Measurements from ENCODE around the gene CEPT1.

The CEPT1 gene

DNA sequence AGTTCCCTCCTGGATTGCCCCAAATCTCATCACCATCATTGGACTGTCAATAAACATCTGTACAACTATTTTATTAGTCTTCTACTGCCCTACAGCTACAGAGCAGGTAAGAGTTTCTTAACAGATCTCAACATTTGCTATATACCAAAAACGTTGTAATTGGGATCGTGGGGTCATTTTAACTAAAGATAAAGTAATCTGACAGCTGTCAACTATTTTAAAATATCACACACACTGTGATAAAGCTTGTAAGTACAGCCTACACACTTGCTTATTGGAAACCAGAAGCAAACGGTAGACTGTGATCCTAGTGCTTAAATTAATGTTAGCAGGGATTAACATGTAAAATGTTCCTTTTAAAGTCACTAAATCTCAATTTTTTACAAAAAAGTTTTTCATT lies 7.9 kb downstream of the CEPT1 start:
- no peak for DNase-seq

DNA sequence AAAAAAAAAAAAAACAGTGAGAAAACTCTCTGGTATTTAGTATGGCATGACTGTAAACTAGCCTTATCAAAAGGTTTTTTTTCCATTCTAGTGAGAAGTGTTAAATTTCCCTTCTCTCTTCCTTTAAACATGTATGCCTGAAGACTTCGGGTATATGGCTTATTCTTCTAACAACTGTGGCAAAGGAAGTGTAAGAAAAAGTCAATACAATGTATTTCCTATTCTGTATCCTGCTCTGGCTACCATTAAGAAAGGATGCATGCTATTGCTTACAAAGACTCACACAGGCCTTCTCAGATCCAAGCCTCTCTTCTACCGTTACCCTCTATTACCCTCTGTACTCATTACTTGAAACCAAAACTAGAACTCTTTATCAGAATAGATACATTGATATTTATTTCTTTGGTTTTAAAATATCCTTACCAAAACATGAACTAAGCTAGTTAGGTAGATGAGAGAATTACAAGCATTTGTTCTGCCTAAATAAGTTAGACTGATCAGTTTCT lies 8.4 kb downstream of the CEPT1 start:
- no peak for DNase-seq

DNA sequence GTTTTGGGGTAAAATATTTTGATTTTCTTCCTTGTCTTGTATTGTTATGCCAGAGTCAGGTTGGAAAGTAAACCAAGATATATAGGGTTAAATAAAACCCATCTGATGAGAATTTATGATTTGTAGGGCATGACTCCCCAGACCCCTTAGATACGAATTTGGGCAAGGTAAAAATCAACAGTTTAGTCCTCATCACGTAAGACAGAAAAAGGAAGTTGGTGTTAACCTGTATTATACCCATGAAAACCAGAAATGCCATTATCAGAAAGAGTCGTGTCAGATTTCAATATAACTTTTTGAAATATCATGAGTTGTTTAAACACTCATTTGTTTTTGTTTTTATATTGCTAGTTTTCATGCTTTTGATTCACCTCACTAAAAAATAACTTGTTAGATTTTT lies 11.8 kb downstream of the CEPT1 start:
- no peak for DNase-seq

DNA sequence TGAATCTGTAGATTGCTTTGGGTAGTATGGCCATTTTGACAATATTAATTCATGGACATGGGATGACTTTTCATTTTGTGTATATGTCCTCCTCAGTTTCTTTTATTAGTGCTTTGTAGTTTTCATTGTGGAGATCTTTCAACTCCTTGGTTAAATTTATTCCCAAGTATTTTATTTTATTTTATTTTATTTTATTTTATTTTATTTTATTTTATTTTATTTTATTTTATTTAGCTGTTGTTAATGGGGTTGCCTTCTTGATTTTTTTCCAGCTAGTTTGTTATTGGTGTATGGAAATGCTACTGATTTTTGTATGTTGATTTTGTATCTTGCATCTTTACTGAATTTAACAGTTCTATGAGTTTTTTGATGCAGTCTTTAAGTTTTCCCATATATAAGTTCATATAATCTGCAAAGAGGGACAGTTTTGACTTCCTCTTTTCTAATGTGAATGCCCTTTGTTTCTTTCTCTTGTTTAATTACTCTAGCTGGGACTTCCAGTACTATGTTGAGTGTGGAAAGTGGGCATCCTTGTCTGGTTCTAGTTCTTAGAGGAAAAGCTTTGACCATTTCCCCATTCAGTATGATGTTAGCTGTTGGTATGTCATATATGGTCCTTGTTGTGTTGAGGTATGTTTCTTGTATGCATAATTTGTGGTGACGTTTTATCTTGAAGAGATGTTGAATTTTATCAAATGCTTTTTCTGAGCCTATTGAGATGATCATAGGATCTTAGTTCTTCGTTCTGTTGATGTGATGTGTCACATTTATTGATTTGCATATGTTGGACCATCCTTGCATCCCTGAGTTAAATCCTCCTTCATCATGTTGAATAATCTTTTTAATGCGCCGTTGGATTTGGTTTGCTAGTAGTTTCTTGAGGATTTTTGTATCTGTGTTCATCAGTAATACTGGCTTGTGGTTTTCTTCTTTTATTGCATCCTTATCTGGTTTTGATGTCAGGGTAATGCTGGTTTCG lies 14.3 kb downstream of the CEPT1 start:
- DNase-seq: no peak

DNA sequence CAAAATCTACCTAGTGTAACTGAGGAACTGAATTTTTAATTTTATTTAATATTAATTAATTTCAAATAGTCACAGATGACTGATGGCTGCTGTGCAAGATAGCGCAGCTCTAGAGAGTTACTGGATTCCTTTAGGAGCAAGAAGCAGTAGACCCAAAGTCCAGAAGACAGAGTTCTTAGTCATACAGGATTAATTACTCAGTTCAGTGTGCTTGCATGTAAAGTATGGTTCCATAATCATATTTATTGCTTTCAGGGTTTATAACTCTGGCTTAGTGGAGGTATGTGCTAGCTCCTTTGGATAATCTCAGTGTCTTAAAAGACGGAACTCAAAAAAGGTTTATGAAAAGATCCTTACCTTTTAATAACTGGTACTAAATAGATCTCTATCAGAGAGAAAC lies 17.4 kb downstream of the CEPT1 start:
- DNase-seq: no peak

DNA sequence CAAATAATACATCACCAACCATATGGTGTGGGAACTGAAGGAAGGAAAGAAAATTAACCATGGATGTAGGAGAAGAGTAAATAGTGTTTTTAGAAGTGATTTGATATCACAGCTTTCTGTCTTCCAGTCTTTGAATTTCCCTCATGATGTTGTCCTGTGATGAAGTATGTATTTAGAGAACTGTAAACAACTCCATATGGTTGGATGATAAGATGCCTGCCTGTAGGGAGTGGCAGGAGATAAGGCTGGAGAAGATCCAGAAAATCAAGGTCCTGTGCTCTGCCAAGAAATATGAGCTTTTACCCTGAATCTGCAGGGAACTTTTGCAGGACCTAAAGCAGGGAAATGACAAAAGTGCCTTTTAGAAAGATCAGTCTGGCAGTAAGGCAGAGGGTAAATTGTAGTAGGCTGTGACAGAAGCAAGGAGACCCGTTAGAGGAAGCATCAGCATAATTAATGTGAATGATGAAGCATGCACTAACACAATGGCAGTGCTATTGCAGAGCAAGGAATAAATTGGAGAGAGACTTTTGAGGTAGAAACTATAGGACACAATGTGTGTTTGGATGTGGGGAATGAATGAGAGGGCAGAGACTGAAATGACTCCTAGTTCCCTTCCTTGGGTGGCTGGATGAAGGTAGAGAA lies 21.9 kb downstream of the CEPT1 start:
- no peak for DNase-seq

DNA sequence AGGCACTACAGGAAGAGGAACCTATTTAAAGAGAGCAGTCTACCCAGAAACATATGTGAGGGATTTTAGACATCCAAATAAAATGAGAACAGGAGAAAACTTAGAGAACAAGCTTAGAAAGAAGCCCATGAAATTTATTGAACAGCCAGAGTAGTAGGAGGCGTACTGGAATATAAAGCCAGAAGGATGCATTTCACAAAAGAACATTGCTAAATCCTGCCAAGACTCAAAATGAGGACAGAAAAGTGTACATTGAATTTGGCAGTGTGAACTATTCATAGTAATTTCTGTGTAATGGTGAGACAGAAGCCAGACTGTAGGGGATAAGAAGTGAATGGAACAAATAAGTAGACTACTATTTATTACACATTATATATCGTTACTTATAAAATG lies 22.5 kb downstream of the CEPT1 start:
- DNase-seq: no peak

DNA sequence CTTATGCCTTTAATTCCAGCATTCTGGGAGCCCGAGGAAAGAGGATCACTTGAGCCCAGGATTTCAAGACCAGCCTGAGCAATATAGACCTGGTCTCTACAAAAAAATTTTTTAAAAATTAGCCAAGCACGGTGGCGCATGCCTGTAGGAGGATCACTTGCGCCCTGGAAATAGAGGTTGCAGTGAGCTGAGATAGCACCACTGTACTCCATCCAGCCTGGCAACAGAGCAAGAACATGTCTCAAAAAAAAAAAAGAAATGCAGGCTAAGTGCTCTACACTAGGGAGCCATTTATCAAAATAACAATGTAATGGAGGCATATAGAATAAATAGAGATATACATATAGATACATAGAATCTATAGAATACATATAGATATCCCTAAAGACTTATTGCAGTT lies 23.3 kb downstream of the CEPT1 start:
- no peak for DNase-seq

DNA sequence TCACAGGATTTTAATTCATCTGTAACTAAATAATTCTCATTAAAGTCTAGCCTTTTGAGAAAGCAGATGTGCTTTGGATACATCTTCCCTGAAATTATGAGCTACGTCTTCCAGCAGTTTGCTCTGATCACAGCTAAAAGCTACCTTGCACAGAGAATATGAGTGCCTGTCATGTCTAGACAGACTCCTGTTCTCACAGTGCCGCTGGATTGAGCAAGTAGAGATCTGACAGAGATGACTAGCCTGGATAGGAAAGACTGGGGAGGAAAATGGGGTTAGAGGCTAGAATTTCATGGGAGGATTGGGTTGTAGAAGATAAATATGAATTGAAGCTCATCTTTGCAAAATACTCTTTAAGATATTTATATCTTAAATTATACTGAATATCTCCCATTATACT lies 24.1 kb downstream of the CEPT1 start:
- DNase-seq: no peak

DNA sequence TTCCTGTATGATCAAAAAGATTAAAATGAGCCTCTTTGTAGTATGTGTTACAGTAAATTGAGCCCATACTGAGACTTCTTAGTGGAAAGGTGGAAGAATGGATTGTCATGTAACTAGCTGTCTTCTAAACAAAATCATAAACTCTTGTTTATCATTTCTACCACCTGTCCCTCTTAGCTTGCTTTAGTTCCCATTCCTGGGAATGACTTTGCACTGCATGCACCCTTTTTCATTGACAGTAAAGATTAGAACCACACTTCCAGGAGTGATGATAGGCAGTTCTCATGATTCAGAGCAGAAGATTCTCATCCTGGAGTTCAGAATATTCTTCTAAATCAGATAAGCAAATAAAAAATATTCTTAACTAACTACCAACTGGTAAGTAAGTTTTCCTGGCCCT lies 32.4 kb downstream of the CEPT1 start:
- DNase-seq: no peak

DNA sequence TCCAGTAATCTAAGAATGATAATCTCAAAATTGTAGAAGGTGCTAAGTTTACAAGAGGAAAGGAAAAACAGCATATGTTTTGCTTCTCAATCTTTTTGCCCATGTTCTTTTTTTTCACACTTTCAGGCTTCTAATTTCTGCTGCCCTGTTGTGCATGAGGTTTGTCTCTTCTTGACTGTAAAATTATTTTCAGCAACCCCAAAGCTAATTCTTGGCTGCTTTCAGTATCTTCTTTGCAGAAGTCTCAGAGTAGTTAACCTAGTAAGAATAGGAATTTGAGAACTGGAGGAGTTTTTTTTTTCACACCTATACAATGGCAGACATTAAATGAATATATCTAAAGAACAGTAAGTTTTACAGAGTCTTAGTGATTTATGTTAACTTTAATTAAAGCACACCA lies 34.0 kb downstream of the CEPT1 start:
- no peak for DNase-seq

DNA sequence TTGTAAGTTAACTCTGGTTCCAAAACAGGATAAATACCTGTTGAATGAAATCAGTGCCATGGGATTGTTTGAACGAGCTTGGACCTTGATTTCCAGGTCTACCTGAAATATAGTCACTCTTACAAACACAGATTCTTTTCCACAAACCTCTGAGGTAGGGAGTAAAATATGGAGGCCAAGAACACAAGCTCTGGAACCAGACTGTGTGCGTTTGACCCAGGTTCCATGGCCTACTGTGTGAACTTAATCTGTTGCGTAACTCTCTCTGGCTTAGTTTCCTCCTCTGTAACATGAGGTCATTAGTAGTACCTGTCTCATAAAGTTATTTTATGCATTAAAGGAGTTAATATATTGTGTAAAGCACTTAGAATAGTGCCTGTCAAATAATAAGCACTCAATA lies 35.3 kb downstream of the CEPT1 start:
- DNase-seq: no peak

DNA sequence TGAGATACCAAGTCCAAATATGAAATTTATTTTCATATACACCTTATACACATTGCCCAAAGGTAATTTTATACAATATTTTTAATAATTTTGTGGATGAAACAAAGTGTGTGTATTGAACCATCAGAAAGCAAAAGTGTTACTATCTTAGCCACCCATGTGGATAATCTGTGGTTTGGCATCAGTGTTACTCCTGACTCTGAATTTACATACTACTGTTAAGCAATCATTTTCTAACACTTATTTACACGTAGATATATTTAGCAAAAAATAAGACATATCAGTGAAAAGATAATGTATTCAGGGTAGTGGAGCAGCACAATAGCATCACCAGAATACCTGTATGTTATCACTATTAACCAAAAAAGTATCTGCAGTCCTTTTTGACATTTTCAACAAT lies 36.7 kb downstream of the CEPT1 start:
- DNase-seq: no peak

DNA sequence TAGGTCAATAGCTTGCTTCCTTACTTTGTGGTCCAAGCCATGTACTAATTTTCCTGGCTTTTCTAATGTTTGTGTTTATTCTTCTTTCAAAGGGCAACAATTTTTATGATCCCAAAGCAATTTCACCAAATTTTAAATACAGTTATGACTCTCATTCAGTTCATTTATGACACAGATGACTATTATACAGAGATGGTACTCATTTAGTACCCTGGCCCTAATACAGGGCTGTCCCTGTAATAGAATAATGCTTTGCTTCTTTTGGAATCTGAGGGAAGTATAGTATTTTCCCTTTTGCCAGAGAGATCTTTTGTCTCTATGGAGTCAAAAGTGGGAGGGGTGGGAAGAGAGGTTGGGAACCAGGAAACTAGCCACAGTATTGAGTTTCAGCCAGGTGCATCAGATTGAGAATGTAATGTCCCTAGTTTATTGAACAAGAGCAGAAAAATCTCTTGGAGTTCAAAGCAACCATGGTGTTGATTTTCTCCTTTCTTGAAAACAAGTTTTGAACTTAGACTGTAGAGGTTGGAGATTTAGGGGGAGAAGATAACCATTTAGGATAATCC lies 40.0 kb downstream of the CEPT1 start:
- peak in 1 of 2 experiments; percentile 26 for DNase-seq

DNA sequence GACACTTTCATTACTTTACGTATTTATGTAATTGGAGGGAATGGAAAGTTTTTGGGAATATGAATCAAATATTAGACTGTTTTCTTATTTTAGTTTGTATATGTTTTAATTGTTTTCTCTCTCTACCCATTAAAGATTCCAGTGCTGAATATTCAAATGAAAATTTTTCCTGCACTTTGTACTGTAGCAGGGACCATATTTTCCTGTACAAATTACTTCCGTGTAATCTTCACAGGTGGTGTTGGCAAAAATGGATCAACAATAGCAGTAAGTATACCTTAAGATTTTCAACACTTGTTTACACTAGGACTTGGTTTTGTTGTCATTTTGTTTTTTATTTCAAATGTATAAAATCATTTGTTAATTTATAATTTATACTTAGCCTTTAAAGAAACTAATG lies 42.0 kb downstream of the CEPT1 start:
- peak in 1 of 2 experiments; percentile 4 for DNase-seq

DNA sequence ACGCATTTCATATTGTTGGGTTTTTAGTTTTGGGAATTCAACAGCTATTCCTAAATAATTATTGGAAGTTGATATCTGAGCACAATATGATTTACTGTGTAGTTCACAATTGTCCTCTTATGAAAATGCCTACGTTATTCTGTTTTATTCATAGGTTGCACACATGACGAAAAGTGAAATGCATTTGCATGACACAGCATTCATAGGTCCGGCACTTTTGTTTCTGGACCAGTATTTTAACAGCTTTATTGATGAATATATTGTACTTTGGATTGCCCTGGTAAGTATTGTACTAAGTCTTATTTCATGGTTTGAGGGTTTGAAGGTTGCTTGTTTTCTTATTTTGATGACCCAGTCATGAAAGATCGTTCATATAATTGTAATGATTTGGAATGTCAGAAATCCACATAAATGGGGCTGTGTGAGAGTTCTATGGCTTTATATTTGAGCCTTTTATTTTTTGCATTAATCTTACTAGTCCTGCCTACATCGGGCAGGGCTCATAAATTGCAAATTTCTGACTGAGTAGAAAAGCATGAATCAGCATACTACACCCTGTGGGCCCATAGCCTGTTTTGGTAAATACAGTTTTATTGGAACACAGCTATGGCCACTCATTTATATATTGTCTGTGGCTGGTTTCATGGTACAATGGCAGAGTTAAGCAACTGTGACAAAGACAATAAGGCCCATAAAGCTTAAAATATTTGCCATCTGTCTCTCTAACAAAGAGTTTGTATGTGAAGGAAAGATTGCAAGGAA lies 43.5 kb downstream of the CEPT1 start:
- DNase-seq: no peak

DNA sequence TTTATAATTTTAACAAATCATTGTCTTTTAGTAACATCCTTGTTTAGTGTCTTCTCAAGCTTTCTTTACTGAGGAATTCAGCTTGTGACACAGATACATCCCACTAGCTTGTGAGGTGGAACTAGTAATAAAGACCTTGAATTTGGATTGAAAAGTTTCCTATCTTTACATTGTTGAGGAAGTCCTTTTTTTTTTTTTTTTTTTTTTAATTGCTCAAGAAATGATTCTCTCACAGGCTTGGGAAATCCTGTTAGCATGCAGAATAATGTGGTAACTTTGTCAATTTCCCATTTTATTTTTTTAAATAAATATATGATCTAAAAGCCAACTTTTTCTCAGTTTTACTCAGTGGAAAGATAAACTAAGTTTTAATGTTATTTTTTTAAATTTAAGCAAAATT lies 44.6 kb downstream of the CEPT1 start:
- no peak for DNase-seq

DNA sequence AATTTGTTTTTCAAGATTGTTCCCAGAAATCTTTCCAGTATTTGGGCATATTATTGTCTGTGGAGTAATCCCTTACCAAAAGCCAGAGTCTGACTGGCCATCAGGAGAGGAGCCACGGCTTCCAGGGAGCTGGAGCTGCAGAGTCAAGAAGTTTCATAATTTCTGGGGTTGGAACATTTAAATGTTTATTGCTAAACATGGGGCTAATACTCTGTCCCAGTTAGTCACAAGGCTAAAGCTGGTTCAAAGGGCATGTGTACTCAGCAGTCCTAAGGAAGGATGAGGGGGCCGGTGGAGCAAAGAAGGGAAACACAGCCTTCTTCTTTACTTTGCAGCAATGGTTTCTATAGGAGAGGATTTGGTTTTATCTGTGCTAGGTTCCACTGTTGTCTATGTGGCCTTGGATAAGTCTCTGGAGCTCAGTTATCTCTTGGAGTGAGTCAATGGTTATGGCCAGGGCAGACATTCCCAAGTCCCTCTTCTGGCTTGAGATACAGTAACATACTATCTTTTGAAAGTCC lies 51.0 kb downstream of the CEPT1 start:
- DNase-seq: no peak

DNA sequence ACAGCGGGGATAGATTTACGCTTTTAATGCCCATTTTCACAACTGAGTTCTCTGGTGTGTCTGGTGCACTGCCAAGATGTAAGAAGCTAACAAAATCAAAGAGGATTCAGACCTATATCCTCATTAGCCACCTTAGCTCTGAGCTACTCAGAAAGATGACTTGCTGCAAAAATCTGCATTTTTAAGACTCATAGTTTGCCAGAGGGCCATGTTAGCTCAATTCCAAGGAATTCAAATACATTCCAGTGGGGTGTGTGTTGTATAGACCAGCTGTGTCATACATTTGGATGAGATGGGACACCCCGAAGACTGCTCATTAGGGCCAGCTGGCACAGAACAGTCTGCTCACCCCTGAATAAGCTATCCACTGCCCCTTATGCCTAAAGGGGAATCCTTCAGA lies 51.5 kb downstream of the CEPT1 start:
- DNase-seq: no peak

DNA sequence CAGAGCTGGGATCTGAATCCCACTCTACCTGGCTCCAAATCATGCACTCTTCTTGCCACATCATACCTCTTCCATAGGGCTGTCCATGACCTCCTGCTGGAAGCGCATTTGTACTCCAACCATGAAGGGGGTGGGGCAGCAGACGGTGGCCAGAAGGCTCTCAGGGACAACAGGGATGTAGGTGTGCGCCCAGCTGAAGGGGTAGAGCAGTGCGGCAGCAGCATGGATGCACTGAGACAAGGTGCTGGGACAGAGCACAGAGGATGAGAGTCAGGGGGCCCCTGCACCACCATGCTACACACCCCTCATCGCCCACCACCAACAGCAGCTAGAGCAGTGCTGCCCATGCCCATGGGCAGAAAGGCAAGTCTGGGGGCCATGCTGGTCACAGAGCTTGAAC lies 52.1 kb downstream of the CEPT1 start:
- DNase-seq: no peak

DNA sequence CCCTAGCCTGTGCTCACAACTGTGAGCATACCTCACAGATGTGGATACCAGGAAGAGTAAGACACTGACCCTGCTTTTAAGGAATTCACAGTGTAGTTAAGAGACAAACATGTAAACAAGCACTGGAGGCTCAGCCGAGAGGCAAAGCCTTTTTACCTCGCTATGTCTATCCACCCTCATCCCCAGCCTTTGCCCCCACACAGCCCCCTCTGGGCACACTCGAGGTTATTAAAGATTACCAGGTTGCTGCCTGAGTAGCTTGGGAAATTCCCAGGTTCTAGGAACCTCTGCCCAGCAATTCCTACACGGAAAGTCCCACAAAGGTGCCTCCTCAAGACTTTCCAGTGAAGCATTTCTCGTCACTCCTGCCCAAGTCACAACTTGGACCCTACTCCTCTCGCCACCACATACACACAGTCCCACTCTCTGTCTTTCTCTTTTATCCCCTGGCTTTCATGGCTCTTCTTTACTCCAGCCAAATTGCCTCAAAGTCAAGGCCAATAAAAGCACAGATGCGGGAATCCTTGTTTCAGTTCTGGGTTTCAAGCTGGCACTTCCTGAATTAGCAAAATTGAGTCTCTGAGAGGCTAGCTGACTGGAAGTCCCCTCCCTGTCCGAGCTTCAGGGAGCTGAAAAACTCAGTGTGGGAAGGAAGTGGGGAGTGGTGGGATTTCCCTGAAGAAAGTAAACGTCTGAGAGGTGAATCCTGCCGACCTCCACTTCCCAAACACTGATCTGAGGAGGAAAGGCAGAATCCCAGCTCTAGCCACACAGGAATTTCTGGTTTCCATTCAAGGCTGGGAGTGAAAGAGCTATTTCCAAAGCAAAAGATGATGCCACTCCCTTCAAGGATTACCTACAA lies 52.9 kb downstream of the CEPT1 start:
- no peak for DNase-seq
